Activated T-cell treated with anti-CD3 and anti-CD28 coated beads, Interleukin-2, amount 50 U/mL, for 4 hours (primary cell): ENCODE results near the gene MAP2K7. TPM values are rescaled to one million over a fixed set of nuclear protein-coding genes. Genes with fewer than 3 reads are reported as not detected.
"Not testable (repeated sequence)": the region's sequence is repeated elsewhere in the genome, so short reads cannot be mapped to it uniquely, and the experiment has no call there.

Source experiments
- ATAC-seq, 2 donors: fragments of 200-7000 bp; cut with Tn5 transposase; one replicate each; pipeline ENCODE4 v1.10.0; 2021
- DNase-seq: peaks from one replicate; pipeline ENCODE4 v3.0.0-alpha.2; 2020
- H3K27me3 Mint-ChIP-seq: one replicate; pipeline ENCODE4 v1.8.0; 2021; ENCODE audit warnings: low read depth, mixed read lengths
- H3K36me3 Mint-ChIP-seq: one replicate; pipeline ENCODE4 v1.8.0; 2022; ENCODE audit warnings: mixed read lengths; ENCODE audit not compliant: insufficient read depth
- H3K4me1 Mint-ChIP-seq: one replicate; pipeline ENCODE4 v1.8.0; 2021; ENCODE audit warnings: low read depth, mixed read lengths
- H3K4me3 Mint-ChIP-seq: one replicate; pipeline ENCODE4 v1.8.0; 2021; ENCODE audit warnings: mild to moderate bottlenecking, moderate library complexity, mixed read lengths
- H3K9me3 Mint-ChIP-seq: one replicate; pipeline ENCODE4 v1.8.0; 2021; ENCODE audit warnings: mixed read lengths
- total RNA-seq, 3 donors: library from RNA; stranded (reverse); gene quantifications; one replicate each; pipeline ENCODE4 v1.2.1, GENCODE V29; 2021

MAP2K7 gene
- total RNA-seq, 3 donors from 2014 or later, result 40.4 to 44.0 (median 43.3) TPM

DNA sequence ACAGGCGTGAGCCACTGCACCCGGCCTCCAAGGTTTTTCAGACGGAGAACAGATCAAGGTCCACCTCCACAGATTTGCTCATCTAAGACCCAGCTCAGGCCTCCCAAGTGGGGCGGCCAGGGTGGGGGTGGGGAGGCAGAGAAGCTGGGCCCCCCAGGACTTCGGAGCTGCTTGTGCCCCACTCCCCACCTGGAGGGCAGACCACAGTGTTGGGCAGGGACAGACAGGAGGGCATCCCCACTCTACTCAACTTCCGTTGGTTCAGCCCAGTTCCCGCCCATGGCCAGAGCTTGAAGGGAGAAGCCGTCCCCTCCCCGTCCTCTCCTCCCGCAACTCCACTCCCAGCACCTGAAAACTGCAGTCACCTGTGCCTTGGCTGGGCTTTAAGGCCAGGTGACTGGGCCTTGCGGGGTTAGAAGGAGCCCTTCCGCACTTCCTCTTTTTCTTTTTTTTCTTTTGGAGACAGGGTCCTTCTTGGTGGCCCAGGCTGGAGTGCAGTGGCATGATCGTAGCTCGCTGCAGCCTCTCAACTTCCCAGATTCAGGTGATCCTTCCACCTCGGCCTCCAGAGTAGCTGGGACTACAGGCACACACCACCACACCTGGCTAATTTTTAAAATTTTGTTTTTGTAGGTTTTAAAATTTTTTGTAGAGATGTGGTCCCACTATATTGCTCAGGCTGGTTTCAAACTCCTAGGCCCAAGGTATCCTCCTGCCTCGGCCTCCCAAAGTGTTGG lies 16.1 kb upstream of the MAP2K7 start:
- Mint-ChIP-seq H3K36me3 (no peaks in the 10 kb centered on the region), H3K4me1 (no peaks in the 10 kb centered on the region), H3K4me3 (no peak overlapping the region), H3K27me3 (peaks cover 23% of the 10 kb centered on the region), H3K9me3 (no peaks in the 10 kb centered on the region)
- ATAC-seq (no peak), DNase-seq (no peak)

DNA sequence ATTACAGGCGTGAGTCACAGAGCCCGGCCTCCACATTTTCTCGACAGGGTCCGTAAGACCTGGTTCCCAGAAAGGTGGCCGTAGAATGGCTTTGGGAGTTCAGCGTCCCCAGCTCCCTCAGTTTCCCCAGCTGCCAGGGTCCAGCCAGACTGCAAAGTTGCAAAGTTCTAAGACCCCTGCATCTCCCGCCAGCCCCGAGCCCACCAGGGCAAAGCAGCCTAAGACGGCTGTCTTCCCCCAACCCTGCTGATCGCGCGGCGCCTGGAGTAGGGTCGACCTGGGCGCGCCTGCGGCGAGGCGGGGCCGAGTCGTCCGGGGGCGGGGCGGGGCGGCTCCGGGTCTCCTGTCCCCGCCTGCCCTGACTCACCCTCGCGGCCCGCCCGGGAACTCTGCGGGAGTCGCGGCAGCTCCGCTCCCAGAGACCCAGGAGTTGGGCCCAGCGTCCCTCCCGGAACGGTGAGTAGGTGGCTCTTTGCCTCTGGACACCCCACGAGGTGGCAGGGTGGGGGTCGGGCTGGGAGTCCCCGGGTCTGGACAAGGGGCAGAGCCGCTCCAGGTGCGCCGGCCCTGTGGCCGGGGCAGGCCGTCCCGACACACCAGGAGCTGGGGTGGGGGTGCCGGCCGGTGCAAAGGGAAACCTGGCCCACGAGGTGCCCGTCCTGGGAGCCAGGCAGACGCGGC lies 15.4 kb upstream of the MAP2K7 start, which contains the start of gene LRRC8E:
TSS of gene LRRC8E (plus strand) at position 366 of the 681 bp plus-strand sequence. CDS start 7,094 bp downstream, outside the sequence.
- ATAC-seq (peak; percentile 95 to 98), DNase-seq (peak; percentile 41)
- H3K4me1 Mint-ChIP-seq, result no peaks in the 10 kb centered on the region
- H3K9me3 Mint-ChIP-seq, result no peaks in the 10 kb centered on the region
- H3K36me3 Mint-ChIP-seq, result no peaks in the 10 kb centered on the region
- no peak within 1 kb of the TSS for H3K4me3 Mint-ChIP-seq
- H3K27me3 Mint-ChIP-seq, result peaks cover 23% of the 10 kb centered on the region

DNA sequence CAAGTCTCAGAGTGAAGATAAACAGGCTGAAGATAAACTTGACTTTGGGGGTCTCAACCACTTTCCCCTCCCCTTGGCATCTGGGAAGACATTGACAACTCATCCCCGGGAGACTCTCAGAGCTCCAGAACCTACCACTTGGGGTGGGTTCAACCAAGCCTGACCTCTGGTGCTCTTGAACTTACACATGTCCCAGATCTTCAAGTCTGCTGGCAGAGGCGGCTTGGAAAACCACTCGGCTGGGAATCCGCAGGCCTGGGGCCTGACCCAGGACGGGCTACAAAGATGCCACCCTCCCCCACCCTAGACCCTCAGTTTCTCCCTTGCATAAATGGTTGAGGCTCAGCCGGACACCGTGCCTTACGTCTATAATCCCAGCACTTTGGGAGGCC lies 14.9 kb upstream of the MAP2K7 start:
- no peak for ATAC-seq
- Mint-ChIP-seq H3K36me3 (no peaks in the 10 kb centered on the region), H3K9me3 (no peaks in the 10 kb centered on the region), H3K27me3 (peaks cover 25% of the 10 kb centered on the region), H3K4me3 (no peak overlapping the region), H3K4me1 (no peaks in the 10 kb centered on the region)
- no peak for DNase-seq

DNA sequence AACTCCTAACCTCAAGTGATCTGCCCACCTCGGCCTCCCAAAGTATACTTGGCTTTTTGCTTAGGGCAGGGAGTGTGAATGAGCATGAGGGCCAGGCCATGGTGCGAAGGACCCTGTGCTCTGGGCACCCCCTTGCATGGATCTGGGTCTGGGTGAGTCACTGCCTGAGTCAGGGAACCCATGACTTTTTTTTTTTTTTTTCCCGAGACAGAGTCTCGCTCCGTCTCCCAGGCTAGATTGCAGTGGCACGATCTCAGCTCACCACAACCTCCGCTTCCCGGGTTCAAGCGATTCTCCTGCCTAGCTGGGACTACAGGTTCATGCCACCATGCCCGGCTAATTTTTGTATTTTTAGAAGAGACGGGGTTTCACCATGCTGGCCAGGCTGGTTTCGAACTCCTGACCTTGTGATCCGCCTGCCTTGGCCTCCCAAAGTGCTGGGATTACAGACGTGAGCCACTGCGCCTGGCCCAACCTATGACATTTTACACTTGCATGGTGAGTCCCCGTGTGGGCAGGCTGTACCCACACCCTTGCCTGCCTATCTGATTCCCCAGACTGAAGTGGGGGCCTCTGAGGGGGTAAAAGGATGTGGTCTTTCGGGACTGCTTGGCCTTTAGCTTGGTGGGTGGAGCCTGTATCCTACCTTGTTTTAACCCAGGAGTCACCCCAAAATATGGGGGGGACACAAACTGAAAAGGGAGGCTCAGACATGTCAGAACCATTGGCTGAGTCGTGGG lies 10.1 kb upstream of the MAP2K7 start:
- not testable (repeated sequence) for H3K4me3 Mint-ChIP-seq, ATAC-seq, H3K36me3 Mint-ChIP-seq, H3K9me3 Mint-ChIP-seq, DNase-seq, H3K4me1 Mint-ChIP-seq
- H3K27me3 Mint-ChIP-seq, result peaks cover 32% of the 10 kb centered on the region

DNA sequence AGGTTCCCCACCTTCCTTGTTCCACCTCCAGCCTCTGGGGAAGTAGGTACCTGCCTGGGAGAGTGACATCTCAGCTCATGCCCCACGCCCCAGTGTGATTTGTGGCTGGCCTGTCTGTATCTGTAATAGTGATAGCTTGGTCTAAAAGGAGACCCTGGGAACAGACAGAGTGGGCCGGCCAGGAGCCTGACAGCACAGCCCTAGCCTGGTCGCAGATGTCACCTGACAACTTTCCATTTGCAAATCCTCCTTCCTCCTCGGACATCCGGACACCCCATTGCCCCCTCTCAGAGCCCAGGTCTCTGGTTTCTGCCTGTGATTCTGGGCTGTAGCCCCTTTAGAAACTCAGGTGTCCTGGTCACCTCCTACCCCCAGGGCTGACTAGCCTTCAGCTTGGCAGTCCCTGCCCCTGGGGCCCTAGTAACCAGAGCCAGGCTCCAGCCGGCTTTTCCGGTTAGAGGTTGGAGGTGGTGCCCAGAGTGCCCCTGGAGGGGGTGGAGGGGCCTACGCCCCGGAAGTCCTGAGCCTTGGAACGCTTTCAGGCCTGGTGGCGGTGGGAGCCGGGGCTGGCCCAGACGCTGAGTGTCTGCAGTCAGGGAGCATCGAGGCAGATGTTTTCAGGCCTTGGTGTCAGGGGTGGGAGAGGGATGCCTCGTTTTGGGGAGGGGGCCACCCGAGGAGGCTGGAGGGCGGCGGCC lies 8.9 kb upstream of the MAP2K7 start:
- H3K36me3 Mint-ChIP-seq, result no peaks in the 10 kb centered on the region
- H3K9me3 Mint-ChIP-seq, result no peaks in the 10 kb centered on the region
- H3K4me3 Mint-ChIP-seq, result no peak overlapping the region
- DNase-seq, result no peak
- ATAC-seq, result no peak
- peaks cover 23% of the 10 kb centered on the region for H3K27me3 Mint-ChIP-seq
- H3K4me1 Mint-ChIP-seq, result no peaks in the 10 kb centered on the region

DNA sequence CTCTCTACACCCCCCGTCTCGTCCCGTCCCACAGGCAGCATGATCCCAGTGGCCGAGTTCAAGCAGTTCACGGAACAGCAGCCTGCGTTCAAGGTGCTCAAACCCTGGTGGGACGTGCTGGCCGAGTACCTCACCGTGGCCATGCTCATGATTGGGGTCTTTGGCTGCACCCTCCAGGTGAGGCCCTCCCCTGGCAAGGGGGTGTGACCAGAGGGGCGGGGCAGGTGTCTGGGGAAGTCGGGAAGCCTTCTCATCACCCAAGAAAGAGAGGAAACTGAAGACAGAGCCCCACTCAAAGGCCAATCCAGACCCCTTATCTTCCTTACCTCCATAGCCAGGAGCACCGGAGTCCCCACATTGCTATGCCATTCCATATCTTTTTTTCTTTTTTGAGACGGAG lies 8.1 kb upstream of the MAP2K7 start:
- H3K27me3 Mint-ChIP-seq, result peaks cover 23% of the 10 kb centered on the region
- ATAC-seq, result no peak
- DNase-seq, result no peak
- no peaks in the 10 kb centered on the region for H3K36me3 Mint-ChIP-seq
- H3K9me3 Mint-ChIP-seq, result no peaks in the 10 kb centered on the region
- no peaks in the 10 kb centered on the region for H3K4me1 Mint-ChIP-seq
- H3K4me3 Mint-ChIP-seq, result no peak overlapping the region

DNA sequence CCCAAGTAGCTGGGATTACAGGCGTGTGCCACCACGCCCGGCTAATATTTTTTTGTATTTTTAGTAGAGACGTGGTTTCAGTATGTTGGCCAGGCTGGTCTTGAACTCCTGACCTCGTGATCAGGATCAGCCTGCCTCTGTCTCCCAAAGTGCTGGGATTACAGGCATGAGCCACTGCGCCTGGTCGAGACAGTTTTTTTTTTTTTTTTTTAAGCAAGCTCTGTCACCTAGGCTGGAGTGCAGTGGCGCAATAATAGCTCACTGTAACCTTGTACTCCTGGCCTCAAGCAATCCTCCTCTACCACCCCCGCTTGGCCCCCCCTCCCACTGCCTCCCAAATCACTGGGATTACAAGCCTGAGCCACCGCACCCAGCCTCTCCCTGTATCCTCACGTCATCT lies 6.4 kb upstream of the MAP2K7 start:
- DNase-seq, result no peak
- Mint-ChIP-seq H3K9me3 (no peaks in the 10 kb centered on the region), H3K27me3 (peaks cover 18% of the 10 kb centered on the region), H3K4me3 (no peak overlapping the region), H3K4me1 (no peaks in the 10 kb centered on the region), H3K36me3 (no peaks in the 10 kb centered on the region)
- ATAC-seq, result no peak

DNA sequence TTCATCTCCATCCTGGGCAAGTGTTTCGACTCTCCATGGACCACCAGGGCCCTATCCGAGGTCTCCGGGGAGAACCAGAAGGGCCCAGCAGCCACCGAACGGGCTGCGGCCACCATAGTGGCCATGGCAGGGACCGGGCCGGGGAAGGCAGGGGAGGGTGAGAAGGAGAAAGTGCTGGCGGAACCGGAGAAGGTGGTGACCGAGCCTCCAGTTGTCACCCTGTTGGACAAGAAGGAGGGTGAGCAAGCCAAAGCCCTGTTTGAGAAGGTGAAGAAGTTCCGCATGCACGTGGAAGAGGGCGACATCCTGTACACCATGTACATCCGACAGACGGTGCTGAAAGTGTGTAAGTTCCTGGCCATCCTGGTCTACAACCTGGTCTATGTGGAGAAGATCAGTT lies 4.7 kb upstream of the MAP2K7 start:
- DNase-seq, result no peak
- Mint-ChIP-seq H3K36me3 (no peaks in the 10 kb centered on the region), H3K4me1 (peaks cover 2% of the 10 kb centered on the region), H3K4me3 (no peak overlapping the region), H3K27me3 (peaks cover 14% of the 10 kb centered on the region), H3K9me3 (no peaks in the 10 kb centered on the region)
- no peak for ATAC-seq

DNA sequence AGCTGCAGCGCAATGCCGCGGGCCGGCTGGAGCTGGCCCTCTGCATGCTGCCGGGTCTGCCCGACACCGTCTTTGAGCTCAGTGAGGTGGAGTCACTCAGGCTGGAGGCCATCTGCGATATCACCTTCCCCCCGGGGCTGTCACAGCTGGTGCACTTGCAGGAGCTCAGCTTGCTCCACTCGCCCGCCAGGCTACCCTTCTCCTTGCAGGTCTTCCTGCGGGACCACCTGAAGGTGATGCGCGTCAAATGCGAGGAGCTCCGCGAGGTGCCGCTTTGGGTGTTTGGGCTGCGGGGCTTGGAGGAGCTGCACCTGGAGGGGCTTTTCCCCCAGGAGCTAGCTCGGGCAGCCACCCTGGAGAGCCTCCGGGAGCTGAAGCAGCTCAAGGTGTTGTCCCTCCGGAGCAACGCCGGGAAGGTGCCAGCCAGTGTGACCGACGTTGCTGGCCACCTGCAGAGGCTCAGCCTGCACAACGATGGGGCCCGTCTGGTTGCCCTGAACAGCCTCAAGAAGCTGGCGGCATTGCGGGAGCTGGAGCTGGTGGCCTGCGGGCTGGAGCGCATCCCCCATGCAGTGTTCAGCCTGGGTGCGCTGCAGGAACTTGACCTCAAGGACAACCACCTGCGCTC lies 3.8 kb upstream of the MAP2K7 start:
- Mint-ChIP-seq H3K4me3 (no peak overlapping the region), H3K36me3 (no peaks in the 10 kb centered on the region), H3K9me3 (no peaks in the 10 kb centered on the region), H3K4me1 (peaks cover 7% of the 10 kb centered on the region), H3K27me3 (peaks cover 6% of the 10 kb centered on the region)
- DNase-seq, result no peak
- no peak for ATAC-seq

DNA sequence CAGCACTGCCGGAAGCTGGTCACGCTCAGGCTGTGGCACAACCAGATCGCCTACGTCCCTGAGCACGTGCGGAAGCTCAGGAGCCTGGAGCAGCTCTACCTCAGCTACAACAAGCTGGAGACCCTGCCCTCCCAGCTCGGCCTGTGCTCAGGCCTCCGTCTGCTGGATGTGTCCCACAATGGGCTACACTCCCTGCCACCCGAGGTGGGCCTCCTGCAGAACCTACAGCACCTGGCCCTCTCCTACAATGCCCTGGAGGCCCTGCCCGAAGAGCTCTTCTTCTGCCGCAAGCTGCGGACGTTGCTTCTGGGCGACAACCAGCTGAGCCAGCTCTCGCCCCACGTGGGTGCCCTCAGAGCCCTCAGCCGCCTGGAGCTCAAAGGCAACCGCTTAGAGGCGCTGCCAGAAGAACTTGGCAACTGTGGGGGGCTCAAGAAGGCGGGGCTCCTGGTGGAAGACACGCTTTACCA lies 3.2 kb upstream of the MAP2K7 start:
- no peak for ATAC-seq
- Mint-ChIP-seq H3K27me3 (peaks cover 1% of the 10 kb centered on the region), H3K4me1 (peaks cover 11% of the 10 kb centered on the region), H3K9me3 (no peaks in the 10 kb centered on the region), H3K36me3 (peaks cover 2% of the 10 kb centered on the region), H3K4me3 (no peak overlapping the region)
- DNase-seq, result no peak

DNA sequence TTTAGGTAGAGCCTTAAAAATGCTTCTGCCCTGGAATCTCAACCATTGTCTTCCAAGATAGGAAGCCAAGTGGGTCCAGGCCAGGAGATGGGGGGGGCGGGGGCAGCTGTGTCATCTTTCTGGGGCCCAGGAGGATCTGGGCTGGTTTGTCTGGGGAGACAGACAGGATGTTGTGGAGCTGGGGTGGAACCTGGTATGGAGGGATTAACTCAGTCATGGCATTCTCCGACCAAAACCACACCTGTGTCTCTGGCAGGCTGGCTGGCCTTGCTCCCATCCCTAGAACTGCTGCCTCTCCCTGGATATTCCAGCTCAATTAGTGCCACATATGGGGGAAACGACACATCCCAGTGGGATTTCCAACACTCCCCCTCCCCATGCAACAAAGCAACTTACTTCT lies 2.7 kb upstream of the MAP2K7 start:
- no peak for ATAC-seq

DNA sequence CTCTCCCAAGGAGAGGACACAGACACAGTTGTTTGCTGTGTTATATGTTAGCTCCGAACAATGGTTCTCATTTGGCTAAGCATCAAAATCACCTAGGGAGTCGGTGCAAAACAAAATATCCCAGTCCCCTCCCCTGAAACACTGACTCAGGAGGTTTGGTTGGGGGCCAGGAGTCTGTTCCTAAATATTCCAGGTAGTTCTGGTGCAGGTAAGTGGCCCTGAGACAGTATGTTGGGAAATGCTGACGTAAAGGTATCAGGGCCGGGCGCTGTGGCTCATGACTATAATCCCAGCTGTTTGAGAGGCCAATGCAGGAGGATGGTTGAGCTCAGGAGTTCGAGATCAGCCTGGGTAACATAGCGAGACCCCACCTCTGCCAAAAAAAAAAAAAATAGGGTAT lies 2.3 kb upstream of the MAP2K7 start:
- DNase-seq (no peak), ATAC-seq (no peak)
- Mint-ChIP-seq H3K27me3 (peaks cover 1% of the 10 kb centered on the region), H3K9me3 (no peaks in the 10 kb centered on the region), H3K4me1 (peaks cover 15% of the 10 kb centered on the region), H3K36me3 (peaks cover 2% of the 10 kb centered on the region), H3K4me3 (no peak overlapping the region)

More for the DNA sequence above, 2.7 kb upstream of the MAP2K7 start:
- Mint-ChIP-seq H3K27me3 (peaks cover 1% of the 10 kb centered on the region), H3K4me3 (no peak overlapping the region), H3K36me3 (peaks cover 2% of the 10 kb centered on the region), H3K9me3 (no peaks in the 10 kb centered on the region), H3K4me1 (peaks cover 15% of the 10 kb centered on the region)
- no peak for DNase-seq

DNA sequence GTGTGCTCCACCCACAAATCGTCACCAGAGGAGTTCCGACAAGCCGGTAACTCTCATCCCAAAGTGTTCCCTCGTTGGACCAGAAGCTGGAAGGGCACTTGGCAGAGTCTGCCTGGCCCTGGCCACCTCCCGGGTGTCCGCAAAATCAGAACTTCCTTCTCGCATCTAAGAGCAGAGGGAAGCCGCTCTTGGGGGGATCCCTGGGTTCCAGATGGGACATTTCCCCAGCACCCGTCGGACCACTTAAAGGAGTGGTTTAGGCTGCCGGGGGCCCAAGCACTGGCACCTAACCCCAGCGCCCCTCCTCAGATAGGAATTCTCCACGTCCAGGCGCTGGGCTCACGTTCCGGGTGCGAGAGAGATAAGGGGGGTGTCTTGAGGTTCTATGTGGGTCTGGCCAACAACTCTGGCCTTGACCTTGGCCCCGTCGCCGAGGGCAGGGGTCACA lies 857 bp upstream of the MAP2K7 start:
- no peaks in the 10 kb centered on the region for H3K9me3 Mint-ChIP-seq
- DNase-seq, result no peak
- H3K4me3 Mint-ChIP-seq, result peak overlapping the region; percentile 82

More for the DNA sequence above, 857 bp upstream of the MAP2K7 start:
- H3K4me1 Mint-ChIP-seq, result peaks cover 17% of the 10 kb centered on the region
- no peaks in the 10 kb centered on the region for H3K27me3 Mint-ChIP-seq
- H3K36me3 Mint-ChIP-seq, result peaks cover 2% of the 10 kb centered on the region
- ATAC-seq, result no peak
